H1 (cell line): ENCODE data around the gene IFT122. TPM values are rescaled to one million over a fixed set of nuclear protein-coding genes. Genes with fewer than 3 reads are reported as not detected.

Source experiments
- CTCF ChIA-PET: fragments of 300-600 bp; sonication (Branson Sonifier 250); formaldehyde crosslinking; loops from one replicate; lab custom pipeline; 2021; ENCODE audit not compliant: partially characterized antibody; lab: Charles Lee
- POLR2A ChIA-PET: fragments of 300-600 bp; sonication (Branson Sonifier 250); formaldehyde crosslinking; loops from one replicate; lab custom pipeline; 2021; ENCODE audit warnings: inconsistent platforms; ENCODE audit not compliant: partially characterized antibody; lab: Charles Lee
- DNase-seq, 2 experiments: peaks; one replicate each; pipeline versions ENCODE4 v3.0.0 to v3.0.0-alpha.2; 2010 to 2022; ENCODE audit warnings: low spot score in 2 of 2, low read depth in 1 of 2, mixed read lengths in 1 of 2
- FAIRE-seq: peaks from 2 replicates; lab custom pipeline; 2011; peaks lifted over from hg19 to GRCh38; lab: Jason Lieb, UNC
- H2AFZ ChIP-seq: 2 replicates; pipeline ENCODE4 v1.8.1; 2012; ENCODE audit warnings: low read length, inconsistent platforms
- H2AK5ac ChIP-seq: 2 replicates; pipeline ENCODE4 v1.6.1; 2013; ENCODE audit warnings: low read depth, low read length
- H2BK120ac ChIP-seq: replicated peaks from 2 replicates; pipeline ENCODE3; 2013; ENCODE audit warnings: low read depth, low read length, inconsistent platforms
- H2BK12ac ChIP-seq: 2 replicates; pipeline ENCODE4 v1.6.1; 2013; ENCODE audit warnings: low read depth, low read length
- H2BK15ac ChIP-seq: 2 replicates; pipeline ENCODE4 v1.6.1; 2013; ENCODE audit warnings: low read length
- H2BK20ac ChIP-seq: 2 replicates; pipeline ENCODE4 v1.6.1; 2013; ENCODE audit warnings: low read length
- H2BK5ac ChIP-seq: 2 replicates; pipeline ENCODE4 v1.6.1; 2013; ENCODE audit warnings: low read depth, low read length
- H3K14ac ChIP-seq: 2 replicates; pipeline ENCODE4 v1.6.1; 2013; ENCODE audit warnings: inconsistent platforms; ENCODE audit not compliant: insufficient read length
- H3K18ac ChIP-seq: 2 replicates; pipeline ENCODE4 v1.6.1; 2013; ENCODE audit warnings: low read length; ENCODE audit errors: extremely low read depth
- H3K23ac ChIP-seq: 2 replicates; pipeline ENCODE4 v1.6.1; 2013; ENCODE audit warnings: inconsistent platforms; ENCODE audit not compliant: insufficient read length
- H3K23me2 ChIP-seq: 2 replicates; pipeline ENCODE4 v1.6.1; 2013; ENCODE audit warnings: low read depth, low read length
- H3K27ac ChIP-seq: 2 replicates; pipeline ENCODE4 v1.6.1; 2011; ENCODE audit warnings: low read depth, low read length, inconsistent platforms
- H3K27me3 ChIP-seq, 4 experiments: replicated peaks in 1 of 4; 1 replicate in 1 of 4; 2 replicates in 3 of 4; pipeline versions ENCODE4 v1.6.1 to v1.8.1; 2011 to 2013; ENCODE audit warnings: low read length in 3 of 4, mild to moderate bottlenecking in 3 of 4, inconsistent platforms in 2 of 4, mixed read lengths in 2 of 4, moderate library complexity in 1 of 4; ENCODE audit not compliant: control insufficient read depth in 3 of 4, insufficient read depth in 3 of 4; ENCODE audit errors: extremely low read depth in 1 of 4
- H3K36me3 ChIP-seq, 4 experiments: 2 replicates each; pipeline versions ENCODE4 v1.6.1 to v1.8.1; 2011 to 2013; ENCODE audit warnings: mild to moderate bottlenecking in 4 of 4, low read length in 3 of 4, moderate library complexity in 2 of 4, control low read depth in 1 of 4, inconsistent platforms in 1 of 4; ENCODE audit not compliant: insufficient read depth in 4 of 4, control insufficient read depth in 2 of 4
- H3K4ac ChIP-seq: replicated peaks from 2 replicates; pipeline ENCODE3; 2013; ENCODE audit warnings: low read length, low read depth, mixed read lengths, inconsistent platforms; ENCODE audit not compliant: insufficient read length
- H3K4me1 ChIP-seq, 4 experiments: replicated peaks in 1 of 4; 1 replicate in 1 of 4; 2 replicates in 3 of 4; pipeline versions ENCODE4 v1.6.1 to v1.8.1; 2011 to 2013; ENCODE audit warnings: low read length in 3 of 4, inconsistent platforms in 2 of 4, mixed read lengths in 1 of 4; ENCODE audit not compliant: insufficient read depth in 4 of 4, control insufficient read depth in 3 of 4
- H3K4me2 ChIP-seq, 2 experiments: 2 replicates each; pipeline versions ENCODE4 v1.6.1 to v1.8.1; 2011 to 2013; ENCODE audit warnings: low read depth in 2 of 2, low read length in 2 of 2, control low read depth in 1 of 2, inconsistent platforms in 1 of 2, mild to moderate bottlenecking in 1 of 2; ENCODE audit not compliant: insufficient read depth in 1 of 2
- H3K4me3 ChIP-seq, 4 experiments: fragments of 200-600, 300-600 bp in 1 of 4; sonication (generic), shearing (Covaris generic), sonication (Bioruptor Twin) in 1 of 4; 2 replicates each; pipeline versions ENCODE4 v1.5.1 to v1.8.1; 2011 to 2016; ENCODE audit warnings: low read length in 4 of 4, low read depth in 3 of 4, control low read depth in 2 of 4, inconsistent platforms in 2 of 4, mild to moderate bottlenecking in 2 of 4, mixed read lengths in 1 of 4, moderate library complexity in 1 of 4; ENCODE audit not compliant: insufficient read depth in 2 of 4; ENCODE audit errors: extremely low read depth in 1 of 4
- H3K56ac ChIP-seq: replicated peaks from 2 replicates; pipeline ENCODE3; 2013; ENCODE audit warnings: low read depth, mild to moderate bottlenecking, mixed read lengths, low read length, inconsistent platforms; ENCODE audit not compliant: insufficient read length
- H3K79me1 ChIP-seq: 2 replicates; pipeline ENCODE4 v1.6.1; 2013; ENCODE audit warnings: low read depth, low read length, control low read depth
- H3K79me2 ChIP-seq, 2 experiments: 2 replicates each; pipeline versions ENCODE4 v1.6.1 to v1.8.1; 2012 to 2013; ENCODE audit warnings: low read length in 2 of 2, mild to moderate bottlenecking in 2 of 2, inconsistent platforms in 1 of 2; ENCODE audit not compliant: insufficient read depth in 2 of 2, control insufficient read depth in 1 of 2
- H3K9ac ChIP-seq, 4 experiments: replicated peaks in 1 of 4; 1 replicate in 1 of 4; 2 replicates in 3 of 4; pipeline versions ENCODE4 v1.6.1 to v1.8.1; 2011 to 2013; ENCODE audit warnings: low read depth in 3 of 4, low read length in 3 of 4, control low read depth in 2 of 4, mild to moderate bottlenecking in 2 of 4, moderate library complexity in 2 of 4, inconsistent platforms in 1 of 4; ENCODE audit errors: extremely low read depth in 1 of 4
- H3K9me3 ChIP-seq, 2 experiments: 2 replicates each; pipeline versions ENCODE4 v1.6.1 to v1.8.1; 2012 to 2013; ENCODE audit warnings: mild to moderate bottlenecking in 2 of 2, moderate library complexity in 2 of 2, control low read depth in 1 of 2, inconsistent platforms in 1 of 2, low read depth in 1 of 2, low read length in 1 of 2, mixed read lengths in 1 of 2; ENCODE audit not compliant: insufficient read depth in 2 of 2
- H4K20me1 ChIP-seq, 2 experiments: replicated peaks in 1 of 2; 2 replicates each; pipeline versions ENCODE3 to v1.8.1; 2011 to 2013; ENCODE audit warnings: inconsistent platforms in 2 of 2, low read length in 2 of 2, mild to moderate bottlenecking in 1 of 2; ENCODE audit not compliant: insufficient read depth in 2 of 2, control insufficient read depth in 1 of 2
- H4K5ac ChIP-seq: 2 replicates; pipeline ENCODE4 v1.6.1; 2013; ENCODE audit warnings: low read length, low read depth, mixed read lengths, inconsistent platforms; ENCODE audit not compliant: insufficient read length
- H4K8ac ChIP-seq: 2 replicates; pipeline ENCODE4 v1.8.0; 2013; ENCODE audit warnings: mild to moderate bottlenecking, moderate library complexity, low read length, inconsistent platforms; ENCODE audit not compliant: insufficient read depth; ENCODE audit errors: extremely low read depth
- H4K91ac ChIP-seq: replicated peaks from 2 replicates; pipeline ENCODE3; 2013; ENCODE audit warnings: low read length, mixed read lengths, inconsistent platforms; ENCODE audit not compliant: insufficient read length
- CBX8 ChIP-seq: fragments of 300-800, 300-1000 bp; sonication (generic); IDR thresholded peaks from 2 replicates; pipeline ENCODE4 v1.7.1; 2016; ENCODE audit warnings: low read depth, low read length, borderline replicate concordance
- EZH2 ChIP-seq: fragments of 200-600 bp; sonication (generic); IDR thresholded peaks from 2 replicates; pipeline ENCODE4 v1.7.1; 2012; ENCODE audit warnings: low read depth, mild to moderate bottlenecking, moderate library complexity, low read length, inconsistent platforms; ENCODE audit not compliant: severe bottlenecking
- HDAC6 ChIP-seq: IDR thresholded peaks from one replicate; pipeline ENCODE4 v1.7.1; 2012; ENCODE audit warnings: low read depth, mild to moderate bottlenecking, inconsistent platforms, low read length, moderate library complexity
- NANOG ChIP-seq: IDR thresholded peaks from 2 replicates; pipeline ENCODE4 v1.6.1; 2011; ENCODE audit warnings: low read length, low read depth, mild to moderate bottlenecking, inconsistent platforms; ENCODE audit not compliant: insufficient read depth, poor library complexity, severe bottlenecking
- RNF2 ChIP-seq: fragments of 200-900, 300-1000 bp; sonication (generic); IDR thresholded peaks from 2 replicates; pipeline ENCODE4 v1.7.1; 2016; ENCODE audit warnings: borderline replicate concordance, low read depth, mild to moderate bottlenecking, antibody characterized with exemption, low read length; ENCODE audit not compliant: poor library complexity, severe bottlenecking; ENCODE audit errors: missing control alignments
- TAF1 ChIP-seq: IDR thresholded peaks from 2 replicates; pipeline ENCODE4 v1.6.1; 2011; ENCODE audit warnings: mild to moderate bottlenecking, low read depth, low read length
- WGBS, 2 experiments: shearing (Covaris generic) in 1 of 2; methylation state at CpG; one replicate each; pipeline versions ENCODE4 v1.1.6 to v1.1.7; 2013 to 2015; ENCODE audit warnings: low lambda C conversion rate in 2 of 2, mixed read lengths in 2 of 2, inconsistent platforms in 1 of 2, low coverage in 1 of 2, missing lambda C conversion rate in 1 of 2; ENCODE audit not compliant: insufficient replicate concordance in 2 of 2, insufficient coverage in 1 of 2, insufficient read length in 1 of 2; ENCODE audit errors: extremely low coverage in 1 of 2, missing lambda C conversion rate in 1 of 2; 5-methylcytosine and 5-hydroxymethylcytosine counted together
- polyA plus RNA-seq, 7 experiments: library from polyadenylated mRNA; depleted of rRNA in 3 of 7; stranded (reverse) in 5 of 7; unstranded in 2 of 7; fragments of >200 nt in 5 of 7; fragments of 200-250 nt in 2 of 7; gene quantifications; 1 replicate in 5 of 7; 2 replicates in 1 of 7; 4 replicates in 1 of 7; pipeline versions ENCODE4 v1.2.1 to v1.2.3, GENCODE V29; 2011 to 2013; ENCODE audit warnings: missing spikeins in 2 of 7, mixed read lengths in 2 of 7
- total RNA-seq: library from RNA; stranded (reverse); fragmentation: NEBNext Ultra II Directional; extraction: Animal tissue kit (Norgen Biotek cat#: 25700); gene quantifications from 2 replicates; pipeline ENCODE4 v1.2.1, GENCODE V29; 2021
- TF ChIP-seq, protein P1 (sequence below): IDR thresholded peaks from 2 replicates; pipeline ENCODE4 v1.6.1; 2012; ENCODE audit warnings: inconsistent platforms

Gene IFT122
- total and polyA plus RNA-seq, 2 of the 8 experiments (the other 6 are each of a cell fraction or from before 2014, with no cell fraction given), result 23.7 to 25.1 TPM

DNA sequence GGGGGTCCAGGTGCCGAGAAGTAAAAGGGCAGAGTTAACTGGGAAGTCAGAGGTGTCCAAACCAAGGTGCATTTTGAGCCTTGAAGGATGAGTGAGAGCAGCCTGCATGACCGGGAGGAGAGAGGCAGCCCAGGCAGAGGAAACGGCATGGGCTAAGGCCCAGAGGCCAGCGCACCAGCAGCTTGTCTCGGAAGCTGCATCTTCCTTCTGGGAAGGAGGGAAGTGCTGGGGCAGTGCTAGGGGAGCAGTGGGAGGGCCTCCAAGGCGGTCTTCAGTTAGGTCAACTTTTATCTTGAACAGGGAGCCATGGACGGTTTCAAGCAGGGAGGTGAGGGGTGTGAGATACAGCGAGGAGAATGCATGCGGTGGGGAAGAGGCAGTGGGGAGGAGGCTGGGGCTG, 104.0 kb downstream of the IFT122 start:
- Histone ChIP-seq H3K14ac (no peak overlapping the region), H3K4me3 (no peak overlapping the region), H3K23ac (no peak overlapping the region), H3K56ac (no peak overlapping the region), H3K27me3 (no peaks in the 10 kb centered on the region), H3K18ac (peak overlapping the region; percentile 62; the same call in 1 of the 2 replicates), H2BK5ac (no peak overlapping the region), H3K9ac (no peak overlapping the region), H2BK20ac (no peak overlapping the region), H3K4me1 (peaks cover 8 to 19% (median 10%) of the 10 kb centered on the region in 4 experiments), H4K5ac (no peak overlapping the region), H3K4me2 (no peak overlapping the region), H3K27ac (no peak overlapping the region), H3K79me1 (no peaks in the 10 kb centered on the region), H4K20me1 (no peaks in the 10 kb centered on the region), H3K4ac (no peak overlapping the region), H4K91ac (no peak overlapping the region), H3K79me2 (no peaks in the 10 kb centered on the region), H4K8ac (peak overlapping the region; percentile 71; the same call in 1 of the 2 replicates), H2BK12ac (no peak overlapping the region), H3K23me2 (no peaks in the 10 kb centered on the region), H2BK120ac (no peak overlapping the region), H3K9me3 (no peaks in the 10 kb centered on the region), H2BK15ac (no peak overlapping the region; the same call in 1 of the 2 replicates), H2AFZ (no peak overlapping the region), H2AK5ac (no peak overlapping the region), H3K36me3 (no peaks in the 10 kb centered on the region)
- 92% methylated on average over 9 of the region's 9 CpGs; no CpG with 5 or more reads in 1 of the 2 experiments for WGBS, 2 experiments
- ChIA-PET CTCF (interaction anchor here (0.8 to 1.7 kb wide), 6 partner anchors 10 to 158 kb away, joined by 3 to 5 read pairs (median 4); partner anchors contain the start of gene RHO), POLR2A (interaction anchor here (0.9 kb wide), 1 partner anchor 11 kb away, joined by 4 read pairs; no protein-coding TSS in a partner anchor)
- TF ChIP-seq CBX8 (no peak), RNF2 (no peak), HDAC6 (no peak), EZH2 (no peak), TAF1 (no peak), NANOG (no peak)
- TF ChIP-seq, protein P1, sequence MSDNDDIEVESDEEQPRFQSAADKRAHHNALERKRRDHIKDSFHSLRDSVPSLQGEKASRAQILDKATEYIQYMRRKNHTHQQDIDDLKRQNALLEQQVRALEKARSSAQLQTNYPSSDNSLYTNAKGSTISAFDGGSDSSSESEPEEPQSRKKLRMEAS, result no peak
- no peak for FAIRE-seq
- no peak for DNase-seq
